GM12892 (cell line): ENCODE results near the gene GPHA2.

Source experiments
- POLR2A ChIP-seq: IDR thresholded peaks from 2 replicates; pipeline ENCODE4 v1.6.1; 2011; ENCODE audit warnings: low read depth, low read length, control low read depth
- POLR2AphosphoS5 ChIP-seq: IDR thresholded peaks from 2 replicates; pipeline ENCODE4 v1.6.1; 2011; ENCODE audit warnings: low read depth, low read length, control low read depth
- TAF1 ChIP-seq: IDR thresholded peaks from 2 replicates; pipeline ENCODE4 v1.6.1; 2011; ENCODE audit warnings: low read depth, mild to moderate bottlenecking, control low read depth, low read length, borderline replicate concordance

GRCh38 chr11:64911142-64911541 is 24.6 kb downstream of the GPHA2 start:
- TF ChIP-seq POLR2A (no peak), TAF1 (no peak), POLR2AphosphoS5 (no peak)
